SK-N-SH treated with all-trans-retinoic acid at 6 μM for 48 hours (cell line): ENCODE measurements around the gene ITGA8.

Source experiments
- ATAC-seq: fragments of 200-7000 bp; cut with Tn5 transposase; 3 replicates; pipeline ENCODE4 v1.9.1; 2020; ENCODE audit warnings: mild to moderate bottlenecking, moderate library complexity
- BACH2 ChIP-seq: fragments of 250-450 bp; sonication (Bioruptor Pico); IDR thresholded peaks from 2 replicates; pipeline ENCODE4 v1.9.0; 2021; ENCODE audit warnings: mild to moderate bottlenecking, borderline replicate concordance
- CSDC2 ChIP-seq: fragments of 250-450 bp; sonication (Bioruptor Pico); IDR thresholded peaks from 2 replicates; pipeline ENCODE4 v1.5.0; 2020; ENCODE audit warnings: mild to moderate bottlenecking, moderate library complexity
- CSRNP3 ChIP-seq: fragments of 250-450 bp; sonication (Bioruptor Pico); IDR thresholded peaks from 2 replicates; pipeline ENCODE4 v1.5.1; 2021; ENCODE audit warnings: mild to moderate bottlenecking, moderate library complexity
- ESRRG ChIP-seq: fragments of 250-450 bp; sonication (Bioruptor Pico); IDR thresholded peaks from 2 replicates; pipeline ENCODE4 v1.6.1; 2021; ENCODE audit warnings: mild to moderate bottlenecking
- GLIS3 ChIP-seq: fragments of 250-450 bp; sonication (Bioruptor Pico); IDR thresholded peaks from 2 replicates; pipeline ENCODE4 v1.5.0; 2020; ENCODE audit warnings: mild to moderate bottlenecking, moderate library complexity
- ISL1 ChIP-seq: fragments of 250-450 bp; sonication (Bioruptor Pico); IDR thresholded peaks from 2 replicates; pipeline ENCODE4 v2.1.2; 2022; ENCODE audit warnings: mild to moderate bottlenecking, moderate library complexity
- OSR1 ChIP-seq: fragments of 250-450 bp; sonication (Bioruptor Pico); IDR thresholded peaks from 2 replicates; pipeline ENCODE4 v1.8.0; 2022; ENCODE audit warnings: moderate library complexity, mild to moderate bottlenecking, inconsistent platforms
- POU6F1 ChIP-seq: fragments of 250-450 bp; sonication (Bioruptor Pico); IDR thresholded peaks from 2 replicates; pipeline ENCODE4 v1.8.0; 2021; ENCODE audit warnings: low read depth, mild to moderate bottlenecking, moderate library complexity, borderline replicate concordance
- PPARA ChIP-seq: fragments of 250-450 bp; sonication (Bioruptor Pico); IDR thresholded peaks from 2 replicates; pipeline ENCODE4 v1.5.0; 2020; ENCODE audit warnings: mild to moderate bottlenecking, borderline replicate concordance
- RARB ChIP-seq: fragments of 250-450 bp; sonication (Bioruptor Pico); IDR thresholded peaks from 2 replicates; pipeline ENCODE4 v1.8.0; 2021; ENCODE audit warnings: mild to moderate bottlenecking, moderate library complexity
- SNAI2 ChIP-seq: fragments of 250-450 bp; sonication (Bioruptor Pico); IDR thresholded peaks from 2 replicates; pipeline ENCODE4 v1.5.0; 2020; ENCODE audit warnings: mild to moderate bottlenecking, moderate library complexity
- TCF4 ChIP-seq: fragments of 250-450 bp; sonication (Bioruptor Pico); IDR thresholded peaks from 2 replicates; pipeline ENCODE4 v1.8.0; 2021; ENCODE audit warnings: mild to moderate bottlenecking, moderate library complexity, borderline replicate concordance
- TOX ChIP-seq: fragments of 250-450 bp; sonication (Bioruptor Pico); IDR thresholded peaks from 2 replicates; pipeline ENCODE4 v1.8.0; 2021; ENCODE audit warnings: mild to moderate bottlenecking, moderate library complexity, borderline replicate concordance
- TSHZ2 ChIP-seq: fragments of 250-450 bp; sonication (Bioruptor Pico); IDR thresholded peaks from 2 replicates; pipeline ENCODE4 v1.5.0; 2020; ENCODE audit warnings: mild to moderate bottlenecking, moderate library complexity
- ZC3H10 ChIP-seq: fragments of 250-450 bp; sonication (Bioruptor Pico); IDR thresholded peaks from 2 replicates; pipeline ENCODE4 v1.5.1; 2021; ENCODE audit warnings: mild to moderate bottlenecking, moderate library complexity
- ZFP3 ChIP-seq: fragments of 250-450 bp; sonication (Bioruptor Pico); IDR thresholded peaks from 2 replicates; pipeline ENCODE4 v1.5.0; 2020; ENCODE audit warnings: mild to moderate bottlenecking, moderate library complexity
- ZFP30 ChIP-seq: fragments of 450-650 bp; formaldehyde crosslinking; IDR thresholded peaks from 2 replicates; pipeline ENCODE4 v1.5.0; 2022; ENCODE audit warnings: mild to moderate bottlenecking, moderate library complexity
- ZNF565 ChIP-seq: fragments of 450-650 bp; formaldehyde crosslinking; conservative IDR thresholded peaks from 2 replicates; pipeline ENCODE4 v1.5.0; 2020; ENCODE audit warnings: low read depth, mild to moderate bottlenecking, moderate library complexity
- ZNF70 ChIP-seq: fragments of 450-650 bp; formaldehyde crosslinking; IDR thresholded peaks from 2 replicates; pipeline ENCODE4 v1.5.0; 2020; ENCODE audit warnings: mild to moderate bottlenecking, moderate library complexity
- ZNF8 ChIP-seq: fragments of 450-650 bp; formaldehyde crosslinking; IDR thresholded peaks from 2 replicates; pipeline ENCODE4 v1.5.0; 2020; ENCODE audit warnings: mild to moderate bottlenecking, moderate library complexity
- TF ChIP-seq, protein P1 (sequence below): fragments of 250-450 bp; sonication (Bioruptor Pico); IDR thresholded peaks from 2 replicates; pipeline ENCODE4 v1.5.1; 2020; ENCODE audit warnings: low read depth, mild to moderate bottlenecking, moderate library complexity
- TF ChIP-seq, protein P2 (sequence below): fragments of 250-450 bp; sonication (Bioruptor Pico); IDR thresholded peaks from 2 replicates; pipeline ENCODE4 v1.8.0; 2020; ENCODE audit warnings: mild to moderate bottlenecking, moderate library complexity, borderline replicate concordance

ITGA8 gene

GRCh38 chr10:15742836-15743235 lies 23.1 kb upstream of the ITGA8 start:
- no peak for ATAC-seq
- no peak for TF ChIP-seq ZC3H10 (CRISPR knock-in tag)
- no peak for TF ChIP-seq OSR1 (CRISPR knock-in tag)
- no peak for TF ChIP-seq TOX (CRISPR knock-in tag)
- TF ChIP-seq, protein P1, sequence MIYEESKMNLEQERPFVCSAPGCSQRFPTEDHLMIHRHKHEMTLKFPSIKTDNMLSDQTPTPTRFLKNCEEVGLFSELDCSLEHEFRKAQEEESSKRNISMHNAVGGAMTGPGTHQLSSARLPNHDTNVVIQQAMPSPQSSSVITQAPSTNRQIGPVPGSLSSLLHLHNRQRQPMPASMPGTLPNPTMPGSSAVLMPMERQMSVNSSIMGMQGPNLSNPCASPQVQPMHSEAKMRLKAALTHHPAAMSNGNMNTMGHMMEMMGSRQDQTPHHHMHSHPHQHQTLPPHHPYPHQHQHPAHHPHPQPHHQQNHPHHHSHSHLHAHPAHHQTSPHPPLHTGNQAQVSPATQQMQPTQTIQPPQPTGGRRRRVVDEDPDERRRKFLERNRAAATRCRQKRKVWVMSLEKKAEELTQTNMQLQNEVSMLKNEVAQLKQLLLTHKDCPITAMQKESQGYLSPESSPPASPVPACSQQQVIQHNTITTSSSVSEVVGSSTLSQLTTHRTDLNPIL (CRISPR knock-in tag) = no peak
- TF ChIP-seq POU6F1 (CRISPR knock-in tag) = no peak
- TF ChIP-seq ISL1 (CRISPR knock-in tag) = no peak
- TF ChIP-seq PPARA = no peak
- no peak for TF ChIP-seq CSDC2 (CRISPR knock-in tag)
- TF ChIP-seq, protein P2, sequence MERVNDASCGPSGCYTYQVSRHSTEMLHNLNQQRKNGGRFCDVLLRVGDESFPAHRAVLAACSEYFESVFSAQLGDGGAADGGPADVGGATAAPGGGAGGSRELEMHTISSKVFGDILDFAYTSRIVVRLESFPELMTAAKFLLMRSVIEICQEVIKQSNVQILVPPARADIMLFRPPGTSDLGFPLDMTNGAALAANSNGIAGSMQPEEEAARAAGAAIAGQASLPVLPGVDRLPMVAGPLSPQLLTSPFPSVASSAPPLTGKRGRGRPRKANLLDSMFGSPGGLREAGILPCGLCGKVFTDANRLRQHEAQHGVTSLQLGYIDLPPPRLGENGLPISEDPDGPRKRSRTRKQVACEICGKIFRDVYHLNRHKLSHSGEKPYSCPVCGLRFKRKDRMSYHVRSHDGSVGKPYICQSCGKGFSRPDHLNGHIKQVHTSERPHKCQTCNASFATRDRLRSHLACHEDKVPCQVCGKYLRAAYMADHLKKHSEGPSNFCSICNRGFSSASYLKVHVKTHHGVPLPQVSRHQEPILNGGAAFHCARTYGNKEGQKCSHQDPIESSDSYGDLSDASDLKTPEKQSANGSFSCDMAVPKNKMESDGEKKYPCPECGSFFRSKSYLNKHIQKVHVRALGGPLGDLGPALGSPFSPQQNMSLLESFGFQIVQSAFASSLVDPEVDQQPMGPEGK (CRISPR knock-in tag) = no peak
- TF ChIP-seq ZFP3 (CRISPR knock-in tag) = no peak
- TF ChIP-seq ZNF565 (CRISPR knock-in tag) = no peak
- no peak for TF ChIP-seq BACH2 (CRISPR knock-in tag)
- TF ChIP-seq TCF4 = no peak
- no peak for TF ChIP-seq ESRRG (CRISPR knock-in tag)

DNA sequence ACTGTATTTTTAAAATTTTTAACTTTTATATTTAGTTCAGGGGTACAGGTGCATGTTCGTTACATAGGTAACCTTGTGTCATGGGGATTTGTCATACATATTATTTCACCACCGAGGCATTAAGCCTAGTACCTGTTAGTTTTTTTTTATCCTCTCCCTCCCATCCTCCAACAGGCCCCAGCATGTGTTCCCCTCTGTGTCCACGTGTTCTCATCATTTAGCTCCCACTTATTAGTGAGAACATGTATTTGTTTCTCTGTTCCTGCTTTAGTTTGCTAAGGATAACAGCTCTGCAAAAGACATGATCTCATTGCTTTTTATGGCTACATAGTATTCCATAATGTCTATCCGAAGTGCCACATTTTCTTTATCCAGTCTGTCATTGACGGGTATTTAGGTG lies 22.4 kb upstream of the ITGA8 start:
- no peak for ATAC-seq
- TF ChIP-seq ZNF565 (CRISPR knock-in tag) (no peak), TSHZ2 (no peak), ZC3H10 (CRISPR knock-in tag) (no peak), CSRNP3 (CRISPR knock-in tag) (no peak), BACH2 (CRISPR knock-in tag) (no peak), RARB (CRISPR knock-in tag) (no peak), PPARA (no peak), ZFP3 (CRISPR knock-in tag) (no peak), TOX (CRISPR knock-in tag) (no peak), ZFP30 (CRISPR knock-in tag) (no peak), ZNF70 (CRISPR knock-in tag) (no peak), ESRRG (CRISPR knock-in tag) (no peak), POU6F1 (CRISPR knock-in tag) (no peak), OSR1 (CRISPR knock-in tag) (no peak), GLIS3 (CRISPR knock-in tag) (no peak), ZNF8 (no peak), ISL1 (CRISPR knock-in tag) (no peak), TCF4 (no peak), SNAI2 (CRISPR knock-in tag) (no peak)
- TF ChIP-seq, protein P2 (CRISPR knock-in tag) = no peak
